ENCODE measurements around the gene COL9A1. TPM values are rescaled to one million over a fixed set of nuclear protein-coding genes. Genes with fewer than 3 reads are reported as not detected.

The COL9A1 gene
- total RNA-seq, 1 donor from 2014 or later = 0.27 TPM

GRCh38 chr6:70241991-70242420 is 60.9 kb downstream of the COL9A1 start:
- no peaks in the 10 kb centered on the region for H3K9me3 Mint-ChIP-seq (ENCODE audit: low read depth)
- H3K36me3 Mint-ChIP-seq (ENCODE audit: low read depth) = no peaks in the 10 kb centered on the region
- TF ChIP-seq CTCF (IDR thresholded peaks at IDR 0.05) = no peak
- H3K27ac Mint-ChIP-seq (ENCODE audit: unreplicated experiment) = no peak overlapping the region
- no peak for DNase-seq (ENCODE audit: low spot score)
- H3K4me1 Mint-ChIP-seq (ENCODE audit: low read depth) = peaks cover 9% of the 10 kb centered on the region
- H3K4me3 Mint-ChIP-seq (ENCODE audit: unreplicated experiment) = no peak overlapping the region
- peaks cover under 1% of the 10 kb centered on the region for H3K27me3 Mint-ChIP-seq (ENCODE audit: low read depth)

GRCh38 chr6:70241031-70241430 is 61.9 kb downstream of the COL9A1 start:
- Mint-ChIP-seq H3K36me3 (ENCODE audit: low read depth) (no peaks in the 10 kb centered on the region), H3K4me3 (ENCODE audit: unreplicated experiment) (no peak overlapping the region), H3K27me3 (ENCODE audit: low read depth) (peaks cover 4% of the 10 kb centered on the region), H3K27ac (ENCODE audit: unreplicated experiment) (no peak overlapping the region), H3K9me3 (ENCODE audit: low read depth) (no peaks in the 10 kb centered on the region), H3K4me1 (ENCODE audit: low read depth) (peaks cover 9% of the 10 kb centered on the region)
- TF ChIP-seq CTCF (IDR thresholded peaks at IDR 0.05) = no peak
- no peak for DNase-seq (ENCODE audit: low spot score)

GRCh38 chr6:70236343-70236742 is 66.5 kb downstream of the COL9A1 start:
- Mint-ChIP-seq H3K4me1 (ENCODE audit: low read depth) (no peaks in the 10 kb centered on the region), H3K27me3 (ENCODE audit: low read depth) (peaks cover 4% of the 10 kb centered on the region), H3K4me3 (ENCODE audit: unreplicated experiment) (no peak overlapping the region), H3K9me3 (ENCODE audit: low read depth) (no peaks in the 10 kb centered on the region), H3K36me3 (ENCODE audit: low read depth) (no peaks in the 10 kb centered on the region), H3K27ac (ENCODE audit: unreplicated experiment) (no peak overlapping the region)
- no peak for DNase-seq (ENCODE audit: low spot score)
- no peak for TF ChIP-seq CTCF (IDR thresholded peaks at IDR 0.05)

GRCh38 chr6:70234561-70235236 is 68.2 kb downstream of the COL9A1 start:
- DNase-seq (ENCODE audit: low spot score) = no peak
- Mint-ChIP-seq H3K4me3 (ENCODE audit: unreplicated experiment) (no peak overlapping the region), H3K4me1 (ENCODE audit: low read depth) (no peaks in the 10 kb centered on the region), H3K27ac (ENCODE audit: unreplicated experiment) (no peak overlapping the region), H3K27me3 (ENCODE audit: low read depth) (peaks cover 4% of the 10 kb centered on the region), H3K36me3 (ENCODE audit: low read depth) (no peaks in the 10 kb centered on the region), H3K9me3 (ENCODE audit: low read depth) (no peaks in the 10 kb centered on the region)
- TF ChIP-seq CTCF (IDR thresholded peaks at IDR 0.05) = no peak

- no peak overlapping the region for H3K27ac Mint-ChIP-seq (ENCODE audit: unreplicated experiment)
- no peak for DNase-seq (ENCODE audit: low spot score)
- H3K4me3 Mint-ChIP-seq (ENCODE audit: unreplicated experiment) = no peak overlapping the region
- H3K9me3 Mint-ChIP-seq (ENCODE audit: low read depth) = no peaks in the 10 kb centered on the region
- TF ChIP-seq CTCF (IDR thresholded peaks at IDR 0.05) = no peak
- H3K4me1 Mint-ChIP-seq (ENCODE audit: low read depth) = no peaks in the 10 kb centered on the region
- no peaks in the 10 kb centered on the region for H3K36me3 Mint-ChIP-seq (ENCODE audit: low read depth)
- peaks cover 1% of the 10 kb centered on the region for H3K27me3 Mint-ChIP-seq (ENCODE audit: low read depth)
Measured at GRCh38 chr6:70231311-70231710, 71.6 kb downstream of the COL9A1 start.
